Activated CD8-positive, alpha-beta memory T cell treated with anti-CD3 and anti-CD28 coated beads for 36 hours (primary cell): Measurements from ENCODE around the gene FBXL15. TPM values are rescaled to one million over a fixed set of nuclear protein-coding genes. Genes with fewer than 3 reads are reported as not detected.

Source experiments
- CTCF ChIA-PET: fragments of 350-600 bp; sonication (Branson Sonifier 250); formaldehyde crosslinking; loops from one replicate; lab custom pipeline; 2021; ENCODE audit warnings: antibody characterized with exemption; lab: Charles Lee
- POLR2A ChIA-PET: fragments of 350-600 bp; sonication (Branson Sonifier 250); formaldehyde crosslinking; loops from one replicate; lab custom pipeline; 2021; ENCODE audit warnings: antibody characterized with exemption; lab: Charles Lee
- total RNA-seq, 2 experiments: library from RNA; stranded (reverse); gene quantifications; one replicate each; pipeline ENCODE4 v1.2.3, GENCODE V29; 2021

The FBXL15 gene
- total RNA-seq, 2 experiments from 2014 or later, result 13.2 to 14.4 TPM

DNA sequence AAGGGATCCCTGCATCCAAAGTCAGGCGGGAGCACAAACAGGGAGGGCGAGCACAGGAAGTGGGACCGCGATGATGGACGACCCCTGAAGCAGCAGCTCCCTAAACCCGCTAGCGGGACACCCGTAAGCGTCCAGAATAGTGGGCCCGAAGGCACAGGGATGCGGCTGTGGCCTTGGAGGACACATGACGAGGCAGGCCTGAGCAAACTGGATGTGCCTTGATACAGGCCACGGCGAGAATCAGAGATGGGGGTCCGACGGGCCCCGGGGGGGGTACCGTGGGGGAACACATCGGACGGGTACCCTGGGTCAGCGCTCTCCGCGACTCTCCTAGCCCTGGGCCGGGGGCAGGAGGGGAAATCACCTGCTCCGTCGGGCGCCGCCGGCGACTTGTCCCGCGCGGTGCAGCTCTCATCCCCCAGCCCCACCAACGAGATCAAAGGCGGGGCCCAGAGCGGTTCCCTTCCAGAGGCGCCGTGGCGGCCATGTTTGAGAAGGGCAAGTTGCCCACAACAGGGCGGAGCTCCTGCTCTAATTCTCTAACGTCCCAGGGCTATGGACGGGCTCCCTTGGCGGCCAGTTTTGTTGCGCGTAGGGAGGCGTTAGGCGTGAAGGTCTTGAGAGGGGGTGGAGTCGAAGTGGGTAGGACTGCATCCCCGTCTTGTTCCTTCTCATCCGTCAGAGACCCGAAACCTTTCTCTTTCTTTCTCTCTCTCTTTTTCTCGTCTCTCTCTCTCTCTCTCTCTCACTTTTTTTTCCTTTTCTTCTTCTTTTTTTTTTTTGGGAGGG is 11.7 kb downstream of the FBXL15 start, which contains the start of gene CUEDC2:
CUEDC2 (minus strand) TSS at position 413 of the 789 bp plus-strand sequence. CDS start 7,386 bp downstream, outside the sequence.
- ChIA-PET POLR2A (interaction anchor here (0.6 to 2.8 kb wide), 6 partner anchors 10 to 301 kb away, joined by 3 to 41 read pairs (median 4); partner anchors contain the start of genes C10orf95 and FBXL15), CTCF (interaction anchor here (0.6 to 3.4 kb wide), 10 partner anchors 10 to 47 kb away, joined by 3 to 24 read pairs (median 6); partner anchors contain the start of genes C10orf95, FBXL15 and NFKB2)

DNA sequence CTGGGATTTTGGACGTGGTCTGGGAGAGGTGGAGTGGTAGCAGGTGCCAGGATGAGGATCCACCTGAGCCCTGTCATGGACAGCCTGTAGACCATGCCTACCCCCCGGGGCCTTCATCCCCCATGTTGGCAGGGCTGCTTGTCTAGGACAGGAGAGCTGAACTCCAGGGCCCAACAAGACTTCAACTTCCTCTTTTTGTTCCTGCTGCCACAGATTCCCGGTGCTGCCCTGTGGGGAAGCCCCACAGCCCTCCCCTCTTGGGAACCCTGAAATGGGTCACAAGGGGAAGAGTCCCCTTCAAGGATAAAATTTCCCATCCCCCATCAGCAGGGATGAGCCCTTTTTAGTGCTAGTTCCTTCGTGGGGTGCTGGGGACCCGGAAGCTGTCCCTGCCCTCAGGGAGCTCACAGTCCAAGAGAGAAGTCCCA is 13.0 kb downstream of the FBXL15 start:
- POLR2A ChIA-PET, result interaction anchor here (2.5 to 2.8 kb wide), 2 partner anchors 12 to 17 kb away, joined by 39 to 41 read pairs; partner anchors contain the start of genes C10orf95 and FBXL15

GRCh38 chr10:102434394-102435132 is 13.9 kb downstream of the FBXL15 start:
- CTCF ChIA-PET, result interaction anchor here (1.0 to 3.1 kb wide), 5 partner anchors 9 to 40 kb away, joined by 3 to 18 read pairs (median 3); partner anchors contain the start of gene NFKB2
- POLR2A ChIA-PET, result interaction anchor here (1.2 to 2.2 kb wide), 4 partner anchors 14 to 69 kb away, joined by 4 to 9 read pairs (median 4); partner anchors contain the start of genes FBXL15 and SUFU

More for the DNA sequence above, 13.0 kb downstream of the FBXL15 start:
- CTCF ChIA-PET, result interaction anchor here (1.0 to 3.4 kb wide), 5 partner anchors 12 to 59 kb away, joined by 3 to 24 read pairs (median 5); partner anchors contain the start of genes FBXL15 and NFKB2

DNA sequence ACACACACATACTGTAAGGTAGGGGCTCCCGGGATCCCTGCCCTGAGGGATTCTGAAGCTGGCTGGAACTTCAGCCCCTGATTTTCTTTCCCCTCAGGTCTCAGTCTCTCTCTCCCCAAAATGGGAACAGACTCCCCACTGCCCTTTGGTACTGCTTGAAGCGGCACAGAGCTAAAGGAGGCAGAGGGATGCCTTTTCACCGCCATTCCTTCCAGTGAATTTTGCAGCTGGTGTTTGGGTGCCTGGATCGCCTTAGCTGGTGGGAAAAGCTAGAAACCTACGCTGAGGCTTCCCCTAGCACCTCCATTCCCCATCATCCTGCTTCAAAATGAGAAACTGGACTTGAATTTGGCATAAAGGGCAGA is 14.5 kb downstream of the FBXL15 start:
- ChIA-PET CTCF (interaction anchor here (0.6 to 1.4 kb wide), 5 partner anchors 9 to 153 kb away, joined by 3 read pairs; no protein-coding TSS in a partner anchor), POLR2A (interaction anchor here (1.2 to 2.2 kb wide), 5 partner anchors 14 to 69 kb away, joined by 4 to 9 read pairs (median 4); partner anchors contain the start of genes FBXL15 and SUFU)

DNA sequence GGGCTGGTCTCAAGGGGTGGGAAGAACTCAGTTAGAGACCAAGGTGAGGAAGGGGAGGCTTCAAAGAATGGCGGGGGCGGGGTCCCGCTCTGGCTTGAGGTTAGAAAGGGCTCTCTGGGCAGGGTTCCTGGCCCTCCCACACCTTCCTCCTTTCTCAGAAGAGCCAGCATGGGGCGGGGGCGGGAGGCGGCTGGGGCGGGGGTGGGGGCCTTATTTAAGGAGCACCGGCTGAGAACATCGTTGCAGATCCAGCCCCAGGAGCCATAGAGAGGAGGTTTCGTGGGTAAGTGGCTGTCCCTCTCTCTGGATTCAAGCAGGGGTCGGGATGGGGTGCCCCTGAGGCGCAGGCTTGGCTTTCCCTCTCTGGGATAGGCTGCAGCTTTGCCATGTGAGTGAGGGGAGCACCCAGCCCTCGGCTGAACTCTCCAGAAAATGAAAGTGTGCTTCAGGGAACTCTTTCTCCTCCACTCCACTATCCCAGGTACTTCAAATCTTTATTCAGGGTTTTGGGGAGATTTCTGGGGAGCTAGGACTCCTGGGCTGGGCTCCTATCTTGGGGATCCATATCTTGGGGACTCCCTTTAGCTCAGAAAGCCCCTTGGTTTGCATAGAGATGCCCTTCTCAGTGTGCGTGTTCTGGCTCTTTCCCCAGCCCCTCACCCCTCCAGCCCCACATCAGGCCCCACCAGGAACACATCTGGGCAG is 15.0 kb downstream of the FBXL15 start:
- ChIA-PET CTCF (interaction anchor here (0.6 to 1.4 kb wide), 7 partner anchors 10 to 204 kb away, joined by 3 to 4 read pairs (median 3); no protein-coding TSS in a partner anchor), POLR2A (interaction anchor here (0.8 to 2.2 kb wide), 5 partner anchors 14 to 36 kb away, joined by 3 to 9 read pairs (median 4); partner anchors contain the start of genes C10orf95 and FBXL15)

GRCh38 chr10:102436312-102436711 is 15.7 kb downstream of the FBXL15 start:
- CTCF ChIA-PET, result interaction anchor here (0.8 to 1.2 kb wide), 3 partner anchors 13 to 204 kb away, joined by 3 to 4 read pairs (median 4); no protein-coding TSS in a partner anchor
- POLR2A ChIA-PET, result interaction anchor here (0.8 to 2.2 kb wide), 3 partner anchors 14 to 25 kb away, joined by 3 to 9 read pairs (median 4); partner anchors contain the start of gene C10orf95

GRCh38 chr10:102437515-102437914 is 16.9 kb downstream of the FBXL15 start:
- ChIA-PET POLR2A (no interaction called here), CTCF (no interaction called here)

DNA sequence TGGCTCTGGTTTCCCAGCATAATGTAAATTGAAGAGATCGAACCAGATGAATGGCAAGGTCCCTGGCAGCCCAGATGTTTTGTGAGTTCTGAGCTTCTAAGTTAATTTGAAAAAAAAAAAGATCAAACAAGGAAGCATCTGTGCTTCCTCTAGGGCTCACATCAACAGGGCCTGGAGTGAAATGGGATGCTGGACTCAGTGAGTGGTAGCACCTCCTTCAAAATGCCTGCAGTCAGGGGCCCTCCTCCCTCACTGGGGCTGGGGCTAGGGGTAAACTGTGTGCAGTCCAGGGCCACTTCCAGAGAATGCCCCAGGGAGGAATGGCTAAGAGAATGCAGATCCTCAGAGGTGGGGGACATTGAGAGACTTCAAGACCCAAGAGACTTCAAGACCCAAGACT is 17.7 kb downstream of the FBXL15 start:
- ChIA-PET CTCF (interaction anchor here (1.2 kb wide), 2 partner anchors 11 to 15 kb away, joined by 3 to 6 read pairs; no protein-coding TSS in a partner anchor), POLR2A (interaction anchor here (0.7 kb wide), 1 partner anchor 11 kb away, joined by 4 read pairs; no protein-coding TSS in a partner anchor)

DNA sequence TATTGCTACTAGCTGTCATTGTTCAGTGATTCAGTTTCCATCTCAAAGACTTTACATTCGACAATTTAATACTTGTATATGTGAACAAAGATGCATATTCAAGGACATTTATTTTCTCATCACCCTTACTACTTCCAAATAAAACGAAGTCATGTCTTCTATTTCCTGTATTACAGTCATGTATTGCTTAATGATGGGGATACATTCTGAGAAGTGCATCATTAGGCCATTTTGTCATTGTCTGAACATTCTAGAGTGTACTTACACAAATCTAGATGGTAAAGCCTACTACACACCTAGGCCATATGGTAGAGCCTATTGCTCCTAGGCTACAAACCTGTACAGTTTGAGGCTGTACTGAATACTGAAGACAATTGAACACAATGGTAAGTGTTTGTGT is 24.2 kb downstream of the FBXL15 start:
- ChIA-PET CTCF (no interaction called here), POLR2A (no interaction called here)

GRCh38 chr10:102449321-102450123 is 28.9 kb downstream of the FBXL15 start:
- ChIA-PET POLR2A (interaction anchor here (0.5 to 4.9 kb wide), 14 partner anchors 11 to 323 kb away, joined by 3 to 39 read pairs (median 7); partner anchors contain the start of genes ARL3, CUEDC2, FBXL15 and NFKB2), CTCF (interaction anchor here (0.7 to 4.7 kb wide), 9 partner anchors 11 to 134 kb away, joined by 3 to 52 read pairs (median 5); partner anchors contain the start of genes CUEDC2 and NFKB2)

DNA sequence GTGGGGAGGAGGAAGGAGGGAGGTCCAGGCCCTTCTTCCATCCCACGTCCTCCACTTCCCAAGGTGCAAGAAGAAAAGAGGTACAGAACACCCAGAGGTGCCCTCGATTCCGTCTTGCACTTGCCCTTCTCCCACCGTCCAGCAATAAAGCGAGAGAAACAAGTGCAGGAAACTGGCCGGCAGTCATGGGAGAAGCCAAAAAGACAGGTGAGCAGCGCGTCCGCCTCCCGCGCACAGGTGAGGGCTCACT is 29.4 kb downstream of the FBXL15 start:
- CTCF ChIA-PET, result interaction anchor here (1.2 to 4.7 kb wide), 7 partner anchors 11 to 133 kb away, joined by 3 to 52 read pairs (median 10); partner anchors contain the start of genes CUEDC2, FBXL15 and NFKB2
- POLR2A ChIA-PET, result interaction anchor here (0.5 to 4.9 kb wide), 14 partner anchors 12 to 323 kb away, joined by 3 to 39 read pairs (median 8); partner anchors contain the start of genes ARL3, CUEDC2, FBXL15 and NFKB2

- CTCF ChIA-PET, result interaction anchor here (0.8 to 4.7 kb wide), 9 partner anchors 11 to 165 kb away, joined by 3 to 52 read pairs (median 5); partner anchors contain the start of genes CUEDC2, FBXL15 and NFKB2
- POLR2A ChIA-PET, result interaction anchor here (0.6 to 4.9 kb wide), 16 partner anchors 10 to 297 kb away, joined by 3 to 39 read pairs (median 6); partner anchors contain the start of genes ARL3, CUEDC2, FBXL15 and NFKB2
These were observed 29.9 kb downstream of the FBXL15 start for GRCh38 chr10:102450374-102451104.

DNA sequence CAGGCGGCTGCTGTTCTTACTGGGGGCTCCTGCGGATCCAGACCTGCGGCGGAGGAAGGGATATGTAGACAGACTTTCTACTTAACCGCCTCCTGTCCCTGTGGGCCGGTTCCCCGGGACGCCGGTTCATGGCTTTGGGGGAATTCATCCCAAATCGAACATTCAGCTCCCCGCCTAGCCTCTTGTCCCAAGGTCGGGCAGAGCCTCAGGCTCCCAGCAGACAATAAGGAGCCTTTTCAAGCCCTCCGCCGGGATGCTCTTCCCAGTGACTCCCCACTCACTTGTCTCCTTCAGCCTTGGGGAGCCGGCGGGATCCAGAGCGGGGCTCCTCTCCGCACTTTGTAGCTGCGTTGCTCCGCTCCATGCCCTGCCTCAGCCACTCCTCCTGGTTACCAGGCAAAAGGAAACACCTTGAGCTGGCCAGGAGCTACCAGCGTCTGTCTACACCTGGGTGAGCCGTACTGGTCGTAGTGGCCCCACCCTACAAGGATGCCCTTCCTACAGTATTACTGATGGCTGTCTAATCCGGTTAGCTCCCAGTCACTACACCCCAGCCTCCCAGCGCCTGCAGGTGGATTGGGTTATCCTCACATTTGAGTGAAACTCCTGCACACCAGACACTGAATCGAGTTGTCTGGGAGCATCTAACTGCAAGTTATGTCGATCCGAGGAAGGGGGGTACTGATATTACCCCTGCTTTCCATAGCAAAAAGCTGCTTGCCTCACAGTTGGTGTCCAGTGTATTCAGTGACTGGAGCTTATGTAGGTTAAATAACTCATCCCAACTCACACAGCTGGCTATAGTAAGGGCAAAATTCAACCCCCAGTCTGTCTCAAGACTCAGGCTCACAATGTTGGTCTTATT is 30.7 kb downstream of the FBXL15 start, which contains the start of gene C10orf95:
C10orf95 (minus strand) TSS at position 439 of the 865 bp plus-strand sequence. CDS start 450 bp downstream, outside the sequence.
- POLR2A ChIA-PET, result interaction anchor here (0.6 to 4.9 kb wide), 15 partner anchors 10 to 298 kb away, joined by 3 to 39 read pairs (median 6); partner anchors contain the start of genes CUEDC2, FBXL15, NFKB2 and TRIM8
- CTCF ChIA-PET, result interaction anchor here (0.7 to 4.7 kb wide), 11 partner anchors 10 to 222 kb away, joined by 3 to 52 read pairs (median 5); partner anchors contain the start of genes ACTR1A, CUEDC2, FBXL15 and NFKB2

GRCh38 chr10:102452672-102453340 is 32.2 kb downstream of the FBXL15 start:
- ChIA-PET POLR2A (interaction anchor here (0.5 to 4.9 kb wide), 4 partner anchors 20 to 1079 kb away, joined by 3 to 39 read pairs (median 4); partner anchors contain the start of gene CUEDC2), CTCF (interaction anchor here (0.7 to 4.7 kb wide), 11 partner anchors 9 to 299 kb away, joined by 3 to 52 read pairs (median 3); partner anchors contain the start of genes CUEDC2, FBXL15 and NFKB2)
